AG09319 (cell line): Measurements from ENCODE around the gene SLC25A42.

Source experiments
- DNase-seq: peaks from one replicate; pipeline ENCODE4 v3.0.0-alpha.2; 2010; ENCODE audit warnings: low read depth; ENCODE audit errors: extremely low read depth
- TF ChIP-seq, protein P1 (sequence below): IDR thresholded peaks from 2 replicates; pipeline ENCODE4 v1.5.1; 2011; ENCODE audit warnings: low read depth, mild to moderate bottlenecking, inconsistent platforms, low read length, moderate library complexity

Gene SLC25A42

DNA sequence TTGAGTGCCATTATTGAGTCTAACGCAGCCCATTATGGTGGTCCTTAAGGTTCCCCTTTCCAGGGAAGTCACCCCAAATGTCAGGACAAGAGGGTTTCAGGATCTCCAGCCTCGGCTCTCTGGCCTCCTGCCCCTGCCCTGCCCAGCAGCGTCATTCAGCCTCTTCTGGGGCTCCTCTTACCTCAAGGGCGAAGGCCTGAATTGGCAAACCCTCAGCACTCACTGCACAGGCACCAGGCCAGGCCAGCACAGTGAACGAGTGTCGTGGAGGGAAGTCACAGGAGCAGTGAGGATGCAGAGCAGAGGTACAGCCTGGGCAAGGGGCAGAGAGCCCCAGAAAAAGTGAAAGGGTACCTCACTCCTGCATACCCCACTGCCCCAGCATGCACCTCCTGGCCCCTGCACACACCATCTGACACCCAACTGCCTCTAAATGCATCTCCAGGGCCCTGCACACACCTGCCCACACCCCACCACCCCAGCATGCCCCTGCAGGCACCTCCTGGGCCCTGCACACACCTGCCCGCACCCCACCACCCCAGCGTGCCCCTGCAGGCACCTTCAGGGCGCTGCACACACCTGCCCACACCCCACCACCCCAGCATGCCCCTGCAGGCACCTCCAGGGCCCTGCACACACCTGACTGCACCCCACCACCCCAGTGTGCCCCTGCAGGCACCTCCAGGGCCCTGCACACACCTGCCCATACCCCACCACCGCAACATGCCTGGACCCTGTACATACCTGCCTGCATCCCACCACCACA, 19.8 kb downstream of the SLC25A42 start:
- DNase-seq: no peak
- TF ChIP-seq, protein P1, sequence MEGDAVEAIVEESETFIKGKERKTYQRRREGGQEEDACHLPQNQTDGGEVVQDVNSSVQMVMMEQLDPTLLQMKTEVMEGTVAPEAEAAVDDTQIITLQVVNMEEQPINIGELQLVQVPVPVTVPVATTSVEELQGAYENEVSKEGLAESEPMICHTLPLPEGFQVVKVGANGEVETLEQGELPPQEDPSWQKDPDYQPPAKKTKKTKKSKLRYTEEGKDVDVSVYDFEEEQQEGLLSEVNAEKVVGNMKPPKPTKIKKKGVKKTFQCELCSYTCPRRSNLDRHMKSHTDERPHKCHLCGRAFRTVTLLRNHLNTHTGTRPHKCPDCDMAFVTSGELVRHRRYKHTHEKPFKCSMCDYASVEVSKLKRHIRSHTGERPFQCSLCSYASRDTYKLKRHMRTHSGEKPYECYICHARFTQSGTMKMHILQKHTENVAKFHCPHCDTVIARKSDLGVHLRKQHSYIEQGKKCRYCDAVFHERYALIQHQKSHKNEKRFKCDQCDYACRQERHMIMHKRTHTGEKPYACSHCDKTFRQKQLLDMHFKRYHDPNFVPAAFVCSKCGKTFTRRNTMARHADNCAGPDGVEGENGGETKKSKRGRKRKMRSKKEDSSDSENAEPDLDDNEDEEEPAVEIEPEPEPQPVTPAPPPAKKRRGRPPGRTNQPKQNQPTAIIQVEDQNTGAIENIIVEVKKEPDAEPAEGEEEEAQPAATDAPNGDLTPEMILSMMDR: no peak

- no peak for DNase-seq
Observed at GRCh38 chr19:19087676-19088075, 23.9 kb downstream of the SLC25A42 start.

GRCh38 chr19:19094513-19094912, 30.7 kb downstream of the SLC25A42 start:
- TF ChIP-seq, protein P1: no peak
- no peak for DNase-seq

More at GRCh38 chr19:19087676-19088075, 23.9 kb downstream of the SLC25A42 start:
- TF ChIP-seq, protein P1: no peak

DNA sequence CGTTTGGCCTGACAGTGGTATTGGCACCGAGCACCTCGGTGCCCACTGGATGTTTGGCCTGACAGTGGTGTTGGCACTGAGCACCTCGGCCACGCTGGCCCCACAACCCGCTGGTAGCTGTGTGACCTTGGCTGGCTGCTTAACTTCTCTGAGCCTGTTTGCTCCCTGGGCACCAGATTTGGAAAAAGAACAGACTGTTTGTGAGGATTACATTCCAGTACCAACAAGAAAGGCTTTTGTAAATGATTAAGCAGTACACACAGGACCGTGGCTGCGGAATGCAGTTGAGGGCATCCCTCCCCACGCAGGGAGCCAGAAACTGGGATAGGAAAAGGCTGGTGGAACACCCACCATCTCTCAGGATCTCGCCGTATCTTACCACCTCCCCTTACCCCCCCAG, 31.9 kb downstream of the SLC25A42 start:
- no peak for DNase-seq
- TF ChIP-seq, protein P1: no peak

GRCh38 chr19:19096641-19097627, 33.1 kb downstream of the SLC25A42 start:
- TF ChIP-seq, protein P1: no peak
- DNase-seq: no peak

DNA sequence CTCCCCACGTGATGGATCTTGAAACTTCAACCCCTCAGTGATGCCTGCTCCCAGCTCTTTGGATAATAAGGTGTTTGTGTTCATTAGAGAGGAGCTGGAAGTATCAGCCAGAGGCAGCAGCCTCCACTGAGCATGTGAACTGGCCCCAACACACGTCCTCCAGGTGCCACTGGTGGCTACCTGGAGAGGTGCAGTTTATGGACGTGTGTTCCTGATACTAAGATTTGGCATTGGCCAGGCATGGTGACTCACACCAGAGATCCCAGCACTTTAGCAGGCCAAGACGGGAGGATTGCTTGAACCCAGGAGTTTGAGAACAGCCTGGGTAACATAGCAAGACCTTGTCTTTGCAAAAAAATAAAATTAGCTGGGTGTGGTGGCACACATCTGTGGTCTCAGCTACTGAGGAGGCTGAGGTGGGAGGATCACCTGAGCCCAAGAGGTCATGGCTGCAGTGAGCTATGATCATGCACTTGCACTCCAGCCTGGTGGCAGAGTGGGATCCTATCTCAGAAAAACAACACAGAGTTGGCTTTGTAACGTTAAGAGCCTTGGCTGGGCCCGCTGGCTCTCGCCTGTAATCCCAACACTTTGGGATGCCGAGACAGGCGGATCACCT, 34.4 kb downstream of the SLC25A42 start:
- TF ChIP-seq, protein P1: no peak
- no peak for DNase-seq
